IMR-90 (cell line): ENCODE data around the gene FRMD3.

Experiments used
- BHLHE40 ChIP-seq: fragments of 150-350 bp; IDR thresholded peaks from 2 replicates; pipeline ENCODE4 v1.6.1; 2016; ENCODE audit warnings: mild to moderate bottlenecking, low read depth, low read length
- CHD1 ChIP-seq: IDR thresholded peaks from 2 replicates; pipeline ENCODE4 v1.6.1; 2012; ENCODE audit warnings: low read depth, low read length, improper control_type of control experiment
- CTCF ChIP-seq: conservative IDR thresholded peaks from 2 replicates; pipeline ENCODE4 v1.5.1; 2012; ENCODE audit warnings: mild to moderate bottlenecking, low read depth, low read length, improper control_type of control experiment
- ELK1 ChIP-seq: fragments of 150-350 bp; IDR thresholded peaks from 2 replicates; pipeline ENCODE4 v1.6.1; 2016; ENCODE audit warnings: low read depth, mild to moderate bottlenecking, low read length, moderate library complexity, borderline replicate concordance
- FOS ChIP-seq: fragments of 150-350 bp; IDR thresholded peaks from 2 replicates; pipeline ENCODE4 v1.6.1; 2016; ENCODE audit warnings: low read depth, low read length
- MAFK ChIP-seq: IDR thresholded peaks from 2 replicates; pipeline ENCODE4 v1.6.1; 2012; ENCODE audit warnings: low read depth, low read length, improper control_type of control experiment
- MAZ ChIP-seq: IDR thresholded peaks from 2 replicates; pipeline ENCODE4 v1.6.1; 2012; ENCODE audit warnings: low read depth, mild to moderate bottlenecking, low read length, improper control_type of control experiment, moderate library complexity, borderline replicate concordance
- POLR2A ChIP-seq: IDR thresholded peaks from 2 replicates; pipeline ENCODE4 v1.6.1; 2012; ENCODE audit warnings: mild to moderate bottlenecking, low read depth, low read length
- RAD21 ChIP-seq: IDR thresholded peaks from 2 replicates; pipeline ENCODE4 v1.6.1; 2012; ENCODE audit warnings: low read length, improper control_type of control experiment
- RCOR1 ChIP-seq: IDR thresholded peaks from 2 replicates; pipeline ENCODE4 v1.6.1; 2012; ENCODE audit warnings: mild to moderate bottlenecking, low read length, improper control_type of control experiment; ENCODE audit not compliant: insufficient replicate concordance
- RFX5 ChIP-seq: IDR thresholded peaks from 2 replicates; pipeline ENCODE4 v1.8.0; 2012; ENCODE audit warnings: low read depth, mild to moderate bottlenecking, low read length, moderate library complexity
- SMC3 ChIP-seq: fragments of 150-350 bp; IDR thresholded peaks from 2 replicates; pipeline ENCODE4 v1.6.1; 2016; ENCODE audit warnings: low read depth, mild to moderate bottlenecking, antibody characterized with exemption, low read length, moderate library complexity
- TF ChIP-seq, protein P1 (sequence below): fragments of 150-350 bp; IDR thresholded peaks from 2 replicates; pipeline ENCODE4 v1.6.1; 2017; ENCODE audit warnings: mild to moderate bottlenecking, antibody characterized with exemption, low read length, low read depth

GRCh38 chr9:83554278-83554677, 16.1 kb upstream of the FRMD3 start:
- TF ChIP-seq CTCF: no peak
- TF ChIP-seq, protein P1, sequence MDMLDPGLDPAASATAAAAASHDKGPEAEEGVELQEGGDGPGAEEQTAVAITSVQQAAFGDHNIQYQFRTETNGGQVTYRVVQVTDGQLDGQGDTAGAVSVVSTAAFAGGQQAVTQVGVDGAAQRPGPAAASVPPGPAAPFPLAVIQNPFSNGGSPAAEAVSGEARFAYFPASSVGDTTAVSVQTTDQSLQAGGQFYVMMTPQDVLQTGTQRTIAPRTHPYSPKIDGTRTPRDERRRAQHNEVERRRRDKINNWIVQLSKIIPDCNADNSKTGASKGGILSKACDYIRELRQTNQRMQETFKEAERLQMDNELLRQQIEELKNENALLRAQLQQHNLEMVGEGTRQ: no peak
- no peak for TF ChIP-seq POLR2A
- TF ChIP-seq BHLHE40: no peak
- TF ChIP-seq SMC3: no peak
- no peak for TF ChIP-seq MAFK
- TF ChIP-seq RFX5: no peak
- TF ChIP-seq RAD21: no peak
- no peak for TF ChIP-seq RCOR1
- TF ChIP-seq MAZ: no peak
- no peak for TF ChIP-seq ELK1
- TF ChIP-seq FOS: no peak
- TF ChIP-seq CHD1: no peak
